SK-N-SH (cell line): ENCODE measurements around the gene SMYD3. TPM values are rescaled to one million over a fixed set of nuclear protein-coding genes. Genes with fewer than 3 reads are reported as not detected.
A peak's percentile ranks its signal among the peaks of the same experiment; 100 is the strongest.

Experiments used
- CHD2 ChIP-seq: fragments of 150-350 bp; IDR thresholded peaks from 2 replicates; pipeline ENCODE4 v1.6.1; 2018; ENCODE audit warnings: low read length; ENCODE audit not compliant: partially characterized antibody
- ELF1 ChIP-seq: IDR thresholded peaks from 2 replicates; pipeline ENCODE4 v1.4.0; 2012
- EP300 ChIP-seq, 2 experiments: IDR thresholded peaks; 2 replicates each; pipeline versions ENCODE4 v1.4.0 to v1.6.1; 2012; ENCODE audit warnings: borderline replicate concordance in 1 of 2, low read depth in 1 of 2, low read length in 1 of 2
- EZH2phosphoT487 ChIP-seq: fragments of 200-600 bp; sonication (generic); IDR thresholded peaks from 2 replicates; pipeline ENCODE4 v1.6.1; 2017; ENCODE audit warnings: low read depth, mixed run types, mild to moderate bottlenecking, antibody characterized with exemption, moderate library complexity, borderline replicate concordance
- FOXJ3 ChIP-seq: sonication (generic); formaldehyde crosslinking; IDR thresholded peaks from 2 replicates; pipeline ENCODE4 v1.5.1; 2020; ENCODE audit warnings: mild to moderate bottlenecking, missing genetic modification reagents
- FOXM1 ChIP-seq: IDR thresholded peaks from 2 replicates; pipeline ENCODE4 v1.4.0; 2012; ENCODE audit warnings: low read depth, mild to moderate bottlenecking
- GABPA ChIP-seq: IDR thresholded peaks from 2 replicates; pipeline ENCODE4 v1.4.0; 2012; ENCODE audit warnings: low read depth, mild to moderate bottlenecking
- JUND ChIP-seq: IDR thresholded peaks from 2 replicates; pipeline ENCODE4 v1.4.0; 2012
- MAX ChIP-seq: IDR thresholded peaks from 2 replicates; pipeline ENCODE4 v1.4.0; 2012; ENCODE audit warnings: low read depth
- NFIC ChIP-seq: IDR thresholded peaks from 2 replicates; pipeline ENCODE4 v1.4.0; 2012; ENCODE audit warnings: borderline replicate concordance
- POLR2AphosphoS5 ChIP-seq: IDR thresholded peaks from 2 replicates; pipeline ENCODE4 v1.6.1; 2012; ENCODE audit warnings: low read depth, low read length
- RAD21 ChIP-seq: IDR thresholded peaks from 2 replicates; pipeline ENCODE4 v1.6.1; 2012; ENCODE audit warnings: mild to moderate bottlenecking, low read length
- RFX5 ChIP-seq: IDR thresholded peaks from 2 replicates; pipeline ENCODE4 v1.6.1; 2012; ENCODE audit warnings: mild to moderate bottlenecking, improper control_type of control experiment, low read length
- RXRA ChIP-seq: IDR thresholded peaks from 2 replicates; pipeline ENCODE4 v1.4.0; 2012; ENCODE audit warnings: low read depth, mild to moderate bottlenecking, borderline replicate concordance
- SMC3 ChIP-seq: IDR thresholded peaks from 2 replicates; pipeline ENCODE4 v1.6.1; 2012; ENCODE audit warnings: low read depth, low read length, improper control_type of control experiment
- TEAD4 ChIP-seq: IDR thresholded peaks from 2 replicates; pipeline ENCODE4 v1.4.0; 2012; ENCODE audit warnings: mild to moderate bottlenecking, borderline replicate concordance; ENCODE audit not compliant: insufficient read depth
- USF2 ChIP-seq: fragments of 150-350 bp; IDR thresholded peaks from 2 replicates; pipeline ENCODE4 v1.6.1; 2017; ENCODE audit warnings: antibody characterized with exemption, low read length, low read depth, borderline replicate concordance
- polyA plus RNA-seq, 3 experiments: library from polyadenylated mRNA; depleted of rRNA; stranded (reverse); fragments of >200 nt; gene quantifications; 2 replicates each; pipeline ENCODE4 v1.2.3, GENCODE V29; 2012
- TF ChIP-seq, protein P1 (sequence below): IDR thresholded peaks from 2 replicates; pipeline ENCODE4 v1.6.1; 2012; ENCODE audit warnings: mild to moderate bottlenecking, low read depth, low read length, moderate library complexity

Gene SMYD3
- polyA plus RNA-seq, 1 of the 3 experiments (the other 2 are of a cell fraction): 31.4 TPM

DNA sequence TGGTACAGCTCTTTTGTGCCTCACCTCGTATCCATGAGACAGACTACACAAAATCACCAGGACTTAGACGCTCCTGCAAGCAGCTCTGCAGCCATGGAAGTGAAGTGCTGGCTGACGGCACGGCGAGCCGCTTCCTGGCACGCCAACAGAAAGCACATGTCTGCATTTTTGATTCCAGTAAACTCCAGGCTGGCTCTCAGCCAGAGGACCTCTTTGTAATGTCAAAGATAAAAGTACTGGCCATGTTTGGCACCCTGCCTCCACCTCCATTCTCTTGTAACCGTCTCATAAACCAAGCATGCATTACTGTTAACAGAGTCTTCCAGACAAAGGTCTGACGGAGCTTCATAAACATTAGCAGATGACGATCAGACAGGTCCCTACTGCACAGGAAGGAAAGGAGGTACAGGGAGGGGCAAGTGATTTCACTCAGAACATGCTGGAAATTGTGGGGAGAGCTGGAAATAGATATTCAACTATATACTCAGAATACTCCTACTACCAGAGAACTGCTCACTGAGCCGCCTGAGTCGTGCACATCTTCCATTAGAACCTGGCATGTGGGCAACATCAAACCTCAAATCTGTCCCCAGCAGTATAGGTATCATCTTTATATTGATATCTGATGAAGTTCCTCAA lies 632.0 kb downstream of the SMYD3 start (continued):
- TF ChIP-seq MAX: peak; percentile 99
- peak; percentile 90 for TF ChIP-seq CHD2
- TF ChIP-seq, protein P1, sequence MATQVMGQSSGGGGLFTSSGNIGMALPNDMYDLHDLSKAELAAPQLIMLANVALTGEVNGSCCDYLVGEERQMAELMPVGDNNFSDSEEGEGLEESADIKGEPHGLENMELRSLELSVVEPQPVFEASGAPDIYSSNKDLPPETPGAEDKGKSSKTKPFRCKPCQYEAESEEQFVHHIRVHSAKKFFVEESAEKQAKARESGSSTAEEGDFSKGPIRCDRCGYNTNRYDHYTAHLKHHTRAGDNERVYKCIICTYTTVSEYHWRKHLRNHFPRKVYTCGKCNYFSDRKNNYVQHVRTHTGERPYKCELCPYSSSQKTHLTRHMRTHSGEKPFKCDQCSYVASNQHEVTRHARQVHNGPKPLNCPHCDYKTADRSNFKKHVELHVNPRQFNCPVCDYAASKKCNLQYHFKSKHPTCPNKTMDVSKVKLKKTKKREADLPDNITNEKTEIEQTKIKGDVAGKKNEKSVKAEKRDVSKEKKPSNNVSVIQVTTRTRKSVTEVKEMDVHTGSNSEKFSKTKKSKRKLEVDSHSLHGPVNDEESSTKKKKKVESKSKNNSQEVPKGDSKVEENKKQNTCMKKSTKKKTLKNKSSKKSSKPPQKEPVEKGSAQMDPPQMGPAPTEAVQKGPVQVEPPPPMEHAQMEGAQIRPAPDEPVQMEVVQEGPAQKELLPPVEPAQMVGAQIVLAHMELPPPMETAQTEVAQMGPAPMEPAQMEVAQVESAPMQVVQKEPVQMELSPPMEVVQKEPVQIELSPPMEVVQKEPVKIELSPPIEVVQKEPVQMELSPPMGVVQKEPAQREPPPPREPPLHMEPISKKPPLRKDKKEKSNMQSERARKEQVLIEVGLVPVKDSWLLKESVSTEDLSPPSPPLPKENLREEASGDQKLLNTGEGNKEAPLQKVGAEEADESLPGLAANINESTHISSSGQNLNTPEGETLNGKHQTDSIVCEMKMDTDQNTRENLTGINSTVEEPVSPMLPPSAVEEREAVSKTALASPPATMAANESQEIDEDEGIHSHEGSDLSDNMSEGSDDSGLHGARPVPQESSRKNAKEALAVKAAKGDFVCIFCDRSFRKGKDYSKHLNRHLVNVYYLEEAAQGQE: peak; percentile 40; the same call in 1 of the 2 replicates
- TF ChIP-seq JUND: peak; percentile 96
- TF ChIP-seq FOXM1: peak; percentile 99
- TF ChIP-seq RAD21: peak; percentile 54
- TF ChIP-seq SMC3: no peak; the same call in none of the 2 replicates
- TF ChIP-seq RFX5: no peak
- TF ChIP-seq POLR2AphosphoS5: peak; percentile 94
- TF ChIP-seq ELF1: peak; percentile 63
- no peak for TF ChIP-seq GABPA
- TF ChIP-seq FOXJ3 (CRISPR knock-in tag): peak; percentile 96
- peak; percentile 97 for TF ChIP-seq TEAD4
- TF ChIP-seq NFIC: peak; percentile 100
- no peak for TF ChIP-seq EZH2phosphoT487
- no peak for TF ChIP-seq USF2
- peak; percentile 99 to 100 for TF ChIP-seq EP300 (IDR thresholded peaks at IDR 0.05; ENCODE audit: borderline replicate concordance in 1 of 2, low read depth in 1 of 2, low read length in 1 of 2)
- TF ChIP-seq RXRA: peak; percentile 92
